Posterior cingulate gyrus (tissue), 11 donors: ENCODE measurements around the gene CIITA.
"Not testable (repeated sequence)": the region's sequence is repeated elsewhere in the genome, so short reads cannot be mapped to it uniquely, and the experiment has no call there.

Experiments
- DNase-seq, 10 donors: peaks; one replicate each; pipeline versions ENCODE4 v3.0.0 to v3.0.0-alpha.2; 2020 to 2021; ENCODE audit warnings: mixed read lengths in 3 of 10
- intact Hi-C: fragments of 100-400 bp; cut with DNase I; formaldehyde crosslinking; loops from one replicate; pipeline ENCODE4 v1.15.1; 2023

Gene CIITA

GRCh38 chr16:10932959-10933710 lies 56.1 kb downstream of the CIITA start:
- DNase-seq, result no peak
- intact Hi-C loops, result no loop called here

GRCh38 chr16:10933865-10934264 lies 56.9 kb downstream of the CIITA start:
- no peak for DNase-seq

GRCh38 chr16:10934325-10935107 lies 57.5 kb downstream of the CIITA start:
- intact Hi-C loops, result no loop called here
- DNase-seq, result no peak

More at GRCh38 chr16:10933865-10934264, 56.9 kb downstream of the CIITA start:
- intact Hi-C loops, result no loop called here

GRCh38 chr16:10935226-10935915 lies 58.4 kb downstream of the CIITA start:
- intact Hi-C loops, result no loop called here
- DNase-seq, result no peak

GRCh38 chr16:10936272-10936984 lies 59.4 kb downstream of the CIITA start:
- intact Hi-C loops, result no loop called here
- no peak for DNase-seq

- peak in 2 of 10 donors; percentile 39 to 84 for DNase-seq
- intact Hi-C loops, result no loop called here
Observed at GRCh38 chr16:10937068-10937859, 60.3 kb downstream of the CIITA start.

GRCh38 chr16:10938321-10938720 lies 61.3 kb downstream of the CIITA start:
- intact Hi-C loops, result no loop called here
- DNase-seq, result no peak

GRCh38 chr16:10938796-10939648 lies 62.0 kb downstream of the CIITA start:
- DNase-seq, result no peak
- intact Hi-C loops, result no loop called here

GRCh38 chr16:10939649-10940234 lies 62.7 kb downstream of the CIITA start:
- DNase-seq, result no peak
- intact Hi-C loops, result no loop called here

GRCh38 chr16:10940501-10941079 lies 63.6 kb downstream of the CIITA start:
- intact Hi-C loops, result no loop called here
- DNase-seq, result peak in 1 of 10 donors; percentile 83

GRCh38 chr16:10941127-10941933 lies 64.3 kb downstream of the CIITA start:
- peak in 1 of 10 donors; percentile 67 for DNase-seq
- intact Hi-C loops, result no loop called here

GRCh38 chr16:10941935-10942351 lies 64.9 kb downstream of the CIITA start:
- intact Hi-C loops, DNase-seq: not testable (repeated sequence)

- intact Hi-C loops, result no loop called here
- DNase-seq, result peak; percentile 92 to 99 (median 96)
Observed at GRCh38 chr16:10942352-10943063, 65.5 kb downstream of the CIITA start, which contains the start of gene DEXI. DEXI (minus strand) TSS chr16:10942468; CDS start chr16:10942005, 463 bp downstream.

- intact Hi-C loops, result no loop called here
- DNase-seq, result no peak
Observed at GRCh38 chr16:10943064-10943353, 66.0 kb downstream of the CIITA start.

- intact Hi-C loops, result no loop called here
- peak; percentile 97 to 100 (median 99) for DNase-seq
Observed at GRCh38 chr16:10944249-10945064, 67.5 kb downstream of the CIITA start, which contains the start of gene CLEC16A. CLEC16A (plus strand) TSS chr16:10944564; CDS start chr16:10944718, 154 bp downstream.
